Panc1 (cell line): ENCODE measurements around the gene SBK2. TPM values are rescaled to one million over a fixed set of nuclear protein-coding genes. Genes with fewer than 3 reads are reported as not detected.

Source experiments
- ATAC-seq: fragments of 200-7000 bp; cut with Tn5 transposase; 2 replicates; pipeline ENCODE4 v1.9.1; 2020; ENCODE audit warnings: mild to moderate bottlenecking, moderate library complexity
- BruUV-seq: library from RNA; stranded (reverse); fragments of 400-500 nt; replicated peaks from 2 replicates; lab custom pipeline; 2021; lab: Mats Ljungman, UMichigan
- CTCF ChIA-PET: fragments of 300-600 bp; sonication (Branson Sonifier 250); formaldehyde crosslinking; loops from one replicate; lab custom pipeline; 2022; ENCODE audit warnings: antibody characterized with exemption; lab: Charles Lee
- POLR2A ChIA-PET: fragments of 300-600 bp; sonication (Branson Sonifier 250); formaldehyde crosslinking; loops from one replicate; lab custom pipeline; 2022; ENCODE audit warnings: antibody characterized with exemption; lab: Charles Lee
- DNase-seq: peaks from one replicate; pipeline ENCODE4 v3.0.0-alpha.2; 2010; ENCODE audit warnings: low read depth, low spot score
- H3K27ac ChIP-seq: 2 replicates; pipeline ENCODE4 v1.5.1; 2011; ENCODE audit warnings: mild to moderate bottlenecking, low read length, inconsistent platforms
- H3K27me3 ChIP-seq: fragments of 200-500 bp; sonication (Bioruptor generic); 2 replicates; pipeline ENCODE4 v1.6.0; 2014; ENCODE audit warnings: low read length, inconsistent platforms; ENCODE audit not compliant: control insufficient read depth, insufficient read depth
- H3K36me3 ChIP-seq: fragments of 200-500 bp; sonication (Bioruptor generic); 2 replicates; pipeline ENCODE4 v1.5.1; 2014; ENCODE audit warnings: inconsistent platforms, mild to moderate bottlenecking, low read length, moderate library complexity; ENCODE audit not compliant: control insufficient read depth, insufficient read depth
- H3K4me1 ChIP-seq: 2 replicates; pipeline ENCODE4 v1.5.1; 2011; ENCODE audit warnings: inconsistent platforms, mild to moderate bottlenecking, low read length, moderate library complexity; ENCODE audit not compliant: control insufficient read depth, insufficient read depth
- H3K4me3 ChIP-seq, 2 experiments: 2 replicates each; pipeline ENCODE4 v1.5.1; 2011 to 2012; ENCODE audit warnings: low read depth in 2 of 2, low read length in 2 of 2, mild to moderate bottlenecking in 2 of 2, inconsistent platforms in 1 of 2, moderate library complexity in 1 of 2
- H3K9me3 ChIP-seq: fragments of 200-500 bp; sonication (Bioruptor generic); 2 replicates; pipeline ENCODE4 v1.5.1; 2014; ENCODE audit warnings: low read depth, mild to moderate bottlenecking, inconsistent platforms, low read length, moderate library complexity; ENCODE audit not compliant: control insufficient read depth, insufficient read depth
- POLR2AphosphoS5 ChIP-seq: IDR thresholded peaks from 2 replicates; pipeline ENCODE4 v1.6.1; 2012; ENCODE audit warnings: mild to moderate bottlenecking, low read depth, low read length, moderate library complexity
- SIN3A ChIP-seq: IDR thresholded peaks from 2 replicates; pipeline ENCODE4 v1.6.1; 2012; ENCODE audit warnings: low read depth, mild to moderate bottlenecking, low read length, moderate library complexity, borderline replicate concordance; ENCODE audit not compliant: insufficient read depth
- TCF7L2 ChIP-seq: IDR thresholded peaks from 2 replicates; pipeline ENCODE4 v1.6.1; 2011; ENCODE audit warnings: mild to moderate bottlenecking, low read depth, low read length, inconsistent platforms
- in situ Hi-C: cut with HindIII; loops from 2 replicates; pipeline ENCODE4 v1.10.0; 2016; ENCODE audit warnings: low sequenced_read_pairs, low pct_unique_long_range_greater_than_20kb
- intact Hi-C: fragments of 100-400 bp; cut with micrococcal nuclease; formaldehyde crosslinking; loops from one replicate; pipeline ENCODE4 v1.10.0; 2022; ENCODE audit not compliant: unreplicated experiment
- total RNA-seq: library from RNA; stranded (reverse); gene quantifications from one replicate; pipeline ENCODE4 v1.2.1, GENCODE V29; 2021; ENCODE audit not compliant: unreplicated experiment
- TF ChIP-seq, protein P1 (sequence below), 2 experiments: IDR thresholded peaks; 2 replicates each; pipeline ENCODE4 v1.6.1; 2011 to 2012; ENCODE audit warnings: low read depth in 2 of 2, control low read depth in 1 of 2, low read length in 1 of 2, mild to moderate bottlenecking in 1 of 2, moderate library complexity in 1 of 2; ENCODE audit not compliant: insufficient read depth in 1 of 2
- TF ChIP-seq, protein P2 (sequence below): fragments of 450-650 bp; IDR thresholded peaks from 2 replicates; pipeline ENCODE4 v1.5.1; 2017; ENCODE audit warnings: mild to moderate bottlenecking

The SBK2 gene
- total RNA-seq, 1 experiment from 2014 or later = 0.69 TPM

DNA sequence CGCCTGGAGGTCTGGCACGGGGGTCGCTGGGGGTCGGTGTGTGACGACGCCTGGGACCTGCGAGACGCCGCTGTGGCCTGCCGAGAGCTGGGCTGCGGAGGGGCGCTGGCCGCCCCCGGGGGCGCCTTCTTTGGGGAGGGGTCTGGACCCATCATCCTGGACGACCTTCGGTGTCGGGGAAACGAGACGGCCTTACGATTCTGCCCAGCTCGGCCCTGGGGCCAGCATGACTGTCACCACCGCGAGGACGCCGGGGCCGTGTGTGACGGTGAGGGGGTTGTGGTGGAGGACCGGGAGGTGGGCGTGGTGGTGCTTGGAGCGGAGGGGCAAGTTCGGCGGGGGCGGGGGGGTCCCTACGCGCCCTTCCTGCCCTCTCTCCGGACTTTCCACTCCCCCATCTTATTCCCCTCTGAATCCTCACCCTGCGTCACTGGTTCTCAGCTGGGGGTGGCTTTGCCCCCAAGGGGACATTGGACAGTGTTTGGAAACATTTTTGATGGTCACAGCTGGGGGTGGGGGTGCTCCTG, 43.2 kb downstream of the SBK2 start:
- Histone ChIP-seq H3K27me3 (no peaks in the 10 kb centered on the region), H3K4me1 (peaks cover 43% of the 10 kb centered on the region), H3K4me3 (no peak overlapping the region), H3K9me3 (no peaks in the 10 kb centered on the region), H3K27ac (no peak overlapping the region), H3K36me3 (no peaks in the 10 kb centered on the region)
- TF ChIP-seq TCF7L2 (no peak), SIN3A (no peak)
- DNase-seq (no peak), ATAC-seq (no peak)
- intact Hi-C loops = no loop called here
- CTCF ChIA-PET = interaction anchor here (0.6 to 1.4 kb wide), 4 partner anchors 10 to 204 kb away, joined by 3 to 5 read pairs (median 4); no protein-coding TSS in a partner anchor
- POLR2A ChIA-PET = interaction anchor here (0.6 to 0.7 kb wide), 3 partner anchors 9 to 334 kb away, joined by 4 to 5 read pairs (median 4); partner anchors contain the start of gene NAT14
- BruUV-seq = no TSS peak
- in situ Hi-C loops = no loop called here

DNA sequence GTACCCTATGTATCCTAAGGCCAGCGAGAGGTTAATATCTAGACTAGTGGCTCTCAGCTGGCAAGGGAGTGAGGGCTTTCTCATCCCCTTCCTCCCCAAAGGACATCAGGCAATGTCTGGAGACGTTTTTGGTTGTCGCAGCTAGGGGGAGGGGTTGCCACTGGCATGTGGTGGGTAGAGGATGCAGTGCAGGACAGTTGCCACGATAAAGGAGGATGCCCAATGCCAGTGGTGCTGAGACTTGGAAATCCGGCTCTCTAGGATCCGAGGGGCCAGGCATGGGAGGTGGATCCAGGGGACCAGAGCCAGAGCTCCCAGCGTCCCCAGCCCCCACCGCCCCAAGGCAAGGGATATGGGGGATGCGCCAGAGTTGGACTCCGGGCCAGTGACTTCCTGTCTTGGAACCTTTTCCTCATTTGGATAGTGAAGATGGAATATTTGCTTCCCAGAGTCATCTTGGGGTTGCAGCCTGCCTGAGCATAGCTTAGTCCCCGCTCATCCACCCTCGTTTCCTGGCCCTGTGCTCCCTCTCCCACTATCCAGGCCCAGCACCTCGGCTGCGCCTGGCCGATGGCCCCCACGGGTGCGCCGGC, 43.8 kb downstream of the SBK2 start:
- in situ Hi-C loops = no loop called here
- ChIA-PET CTCF (interaction anchor here (1.4 kb wide), 1 partner anchor 11 kb away, joined by 5 read pairs; no protein-coding TSS in a partner anchor), POLR2A (interaction anchor here (0.7 kb wide), 1 partner anchor 11 kb away, joined by 5 read pairs; no protein-coding TSS in a partner anchor)
- TF ChIP-seq POLR2AphosphoS5 = no peak
- TF ChIP-seq TCF7L2 = no peak
- TF ChIP-seq, protein P1, sequence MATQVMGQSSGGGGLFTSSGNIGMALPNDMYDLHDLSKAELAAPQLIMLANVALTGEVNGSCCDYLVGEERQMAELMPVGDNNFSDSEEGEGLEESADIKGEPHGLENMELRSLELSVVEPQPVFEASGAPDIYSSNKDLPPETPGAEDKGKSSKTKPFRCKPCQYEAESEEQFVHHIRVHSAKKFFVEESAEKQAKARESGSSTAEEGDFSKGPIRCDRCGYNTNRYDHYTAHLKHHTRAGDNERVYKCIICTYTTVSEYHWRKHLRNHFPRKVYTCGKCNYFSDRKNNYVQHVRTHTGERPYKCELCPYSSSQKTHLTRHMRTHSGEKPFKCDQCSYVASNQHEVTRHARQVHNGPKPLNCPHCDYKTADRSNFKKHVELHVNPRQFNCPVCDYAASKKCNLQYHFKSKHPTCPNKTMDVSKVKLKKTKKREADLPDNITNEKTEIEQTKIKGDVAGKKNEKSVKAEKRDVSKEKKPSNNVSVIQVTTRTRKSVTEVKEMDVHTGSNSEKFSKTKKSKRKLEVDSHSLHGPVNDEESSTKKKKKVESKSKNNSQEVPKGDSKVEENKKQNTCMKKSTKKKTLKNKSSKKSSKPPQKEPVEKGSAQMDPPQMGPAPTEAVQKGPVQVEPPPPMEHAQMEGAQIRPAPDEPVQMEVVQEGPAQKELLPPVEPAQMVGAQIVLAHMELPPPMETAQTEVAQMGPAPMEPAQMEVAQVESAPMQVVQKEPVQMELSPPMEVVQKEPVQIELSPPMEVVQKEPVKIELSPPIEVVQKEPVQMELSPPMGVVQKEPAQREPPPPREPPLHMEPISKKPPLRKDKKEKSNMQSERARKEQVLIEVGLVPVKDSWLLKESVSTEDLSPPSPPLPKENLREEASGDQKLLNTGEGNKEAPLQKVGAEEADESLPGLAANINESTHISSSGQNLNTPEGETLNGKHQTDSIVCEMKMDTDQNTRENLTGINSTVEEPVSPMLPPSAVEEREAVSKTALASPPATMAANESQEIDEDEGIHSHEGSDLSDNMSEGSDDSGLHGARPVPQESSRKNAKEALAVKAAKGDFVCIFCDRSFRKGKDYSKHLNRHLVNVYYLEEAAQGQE (IDR thresholded peaks at IDR 0.05; ENCODE audit: insufficient read depth in 1 of 2, low read depth in 2 of 2, low read length in 1 of 2) = no peak
- TF ChIP-seq SIN3A = no peak
- TF ChIP-seq, protein P2, sequence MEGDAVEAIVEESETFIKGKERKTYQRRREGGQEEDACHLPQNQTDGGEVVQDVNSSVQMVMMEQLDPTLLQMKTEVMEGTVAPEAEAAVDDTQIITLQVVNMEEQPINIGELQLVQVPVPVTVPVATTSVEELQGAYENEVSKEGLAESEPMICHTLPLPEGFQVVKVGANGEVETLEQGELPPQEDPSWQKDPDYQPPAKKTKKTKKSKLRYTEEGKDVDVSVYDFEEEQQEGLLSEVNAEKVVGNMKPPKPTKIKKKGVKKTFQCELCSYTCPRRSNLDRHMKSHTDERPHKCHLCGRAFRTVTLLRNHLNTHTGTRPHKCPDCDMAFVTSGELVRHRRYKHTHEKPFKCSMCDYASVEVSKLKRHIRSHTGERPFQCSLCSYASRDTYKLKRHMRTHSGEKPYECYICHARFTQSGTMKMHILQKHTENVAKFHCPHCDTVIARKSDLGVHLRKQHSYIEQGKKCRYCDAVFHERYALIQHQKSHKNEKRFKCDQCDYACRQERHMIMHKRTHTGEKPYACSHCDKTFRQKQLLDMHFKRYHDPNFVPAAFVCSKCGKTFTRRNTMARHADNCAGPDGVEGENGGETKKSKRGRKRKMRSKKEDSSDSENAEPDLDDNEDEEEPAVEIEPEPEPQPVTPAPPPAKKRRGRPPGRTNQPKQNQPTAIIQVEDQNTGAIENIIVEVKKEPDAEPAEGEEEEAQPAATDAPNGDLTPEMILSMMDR = no peak
- no peaks in the 10 kb centered on the region for H3K36me3 ChIP-seq
- no peak overlapping the region for H3K27ac ChIP-seq
- DNase-seq (no peak), ATAC-seq (no peak)
- no peaks in the 10 kb centered on the region for H3K27me3 ChIP-seq
- intact Hi-C loops = no loop called here
- no peaks in the 10 kb centered on the region for H3K9me3 ChIP-seq
- H3K4me1 ChIP-seq = peaks cover 47% of the 10 kb centered on the region
- BruUV-seq = no TSS peak
- H3K4me3 ChIP-seq = no peak overlapping the region
